Astrocyte (in vitro differentiated cells and primary cell): ENCODE measurements around the gene GRAP.

Experiments used
- EZH2 ChIP-seq: IDR thresholded peaks from 2 replicates; pipeline ENCODE4 v1.6.1; 2012; ENCODE audit warnings: mild to moderate bottlenecking, low read length, inconsistent platforms; ENCODE audit not compliant: insufficient read depth
- TF ChIP-seq, protein P1 (sequence below): IDR thresholded peaks from 2 replicates; pipeline ENCODE4 v1.5.1; 2011; ENCODE audit warnings: low read depth, mild to moderate bottlenecking, inconsistent platforms, low read length, moderate library complexity; ENCODE audit not compliant: insufficient read depth

- TF ChIP-seq, protein P1, sequence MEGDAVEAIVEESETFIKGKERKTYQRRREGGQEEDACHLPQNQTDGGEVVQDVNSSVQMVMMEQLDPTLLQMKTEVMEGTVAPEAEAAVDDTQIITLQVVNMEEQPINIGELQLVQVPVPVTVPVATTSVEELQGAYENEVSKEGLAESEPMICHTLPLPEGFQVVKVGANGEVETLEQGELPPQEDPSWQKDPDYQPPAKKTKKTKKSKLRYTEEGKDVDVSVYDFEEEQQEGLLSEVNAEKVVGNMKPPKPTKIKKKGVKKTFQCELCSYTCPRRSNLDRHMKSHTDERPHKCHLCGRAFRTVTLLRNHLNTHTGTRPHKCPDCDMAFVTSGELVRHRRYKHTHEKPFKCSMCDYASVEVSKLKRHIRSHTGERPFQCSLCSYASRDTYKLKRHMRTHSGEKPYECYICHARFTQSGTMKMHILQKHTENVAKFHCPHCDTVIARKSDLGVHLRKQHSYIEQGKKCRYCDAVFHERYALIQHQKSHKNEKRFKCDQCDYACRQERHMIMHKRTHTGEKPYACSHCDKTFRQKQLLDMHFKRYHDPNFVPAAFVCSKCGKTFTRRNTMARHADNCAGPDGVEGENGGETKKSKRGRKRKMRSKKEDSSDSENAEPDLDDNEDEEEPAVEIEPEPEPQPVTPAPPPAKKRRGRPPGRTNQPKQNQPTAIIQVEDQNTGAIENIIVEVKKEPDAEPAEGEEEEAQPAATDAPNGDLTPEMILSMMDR, result no peak
- no peak for TF ChIP-seq EZH2
Observed at GRCh38 chr17:19000531-19001325, 46.0 kb downstream of the GRAP start.
